ENCODE data around the gene HAO1.

HAO1 gene

DNA sequence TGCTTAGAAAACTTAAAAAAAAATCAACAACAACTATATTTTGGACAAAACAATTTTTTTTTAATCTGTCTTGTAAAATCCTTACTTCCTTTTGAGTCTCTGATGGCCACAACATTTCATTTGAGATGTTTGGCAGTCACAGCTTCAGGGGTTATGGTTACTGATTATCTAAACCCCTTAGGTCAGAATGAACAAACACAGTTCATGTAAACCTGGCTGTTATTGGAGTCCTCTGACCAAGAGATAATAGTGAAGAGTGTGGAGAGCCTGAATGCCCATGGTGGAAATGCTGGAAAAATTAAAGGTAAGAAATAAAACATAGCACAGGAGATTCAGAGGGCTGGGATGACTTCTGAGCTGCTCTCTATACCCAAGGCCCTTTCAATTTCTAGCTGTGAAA, 41.1 kb upstream of the HAO1 start:
- H3K27me3 ChIP-seq (ENCODE audit: insufficient read depth, low read length): no peaks in the 10 kb centered on the region
- no peaks in the 10 kb centered on the region for H3K4me1 ChIP-seq (ENCODE audit: control insufficient read depth in 1 of 2, insufficient read depth in 2 of 2, low read length in 2 of 2)
- H3K27ac ChIP-seq (ENCODE audit: low read depth, low read length): no peak overlapping the region
- no peak overlapping the region for H2BK5ac ChIP-seq (ENCODE audit: low read depth, low read length, poor library complexity)
- H3K23ac ChIP-seq (ENCODE audit: low read length): no peak overlapping the region
- no peaks in the 10 kb centered on the region for H3K79me2 ChIP-seq (ENCODE audit: control insufficient read depth, insufficient read depth, low read length, poor library complexity)
- peaks cover 3 to 4% of the 10 kb centered on the region in 2 experiments for H3K36me3 ChIP-seq (ENCODE audit: control insufficient read depth in 1 of 2, insufficient read depth in 2 of 2, low read length in 2 of 2)
- no peak overlapping the region for H2AFZ ChIP-seq (ENCODE audit: insufficient read depth, low read length, poor library complexity)
- H3K79me1 ChIP-seq (ENCODE audit: low read length): no peaks in the 10 kb centered on the region
- H2BK12ac ChIP-seq (ENCODE audit: low read length): no peak overlapping the region
- H3K14ac ChIP-seq (ENCODE audit: low read length): no peak overlapping the region
- H4K8ac ChIP-seq (ENCODE audit: low read depth, low read length): no peak overlapping the region
- no peak overlapping the region for H3K4ac ChIP-seq (ENCODE audit: low read depth, low read length)
- H2AK5ac ChIP-seq (ENCODE audit: low read length): no peak overlapping the region
- no peak overlapping the region for H3K4me3 ChIP-seq (ENCODE audit: low read depth, low read length)
- H3K9me3 ChIP-seq (ENCODE audit: insufficient read depth, low read depth, low read length): peaks cover 2% of the 10 kb centered on the region
- no peak overlapping the region for H3K4me2 ChIP-seq (ENCODE audit: low read length)
- H3K9ac ChIP-seq (ENCODE audit: low read length): no peak overlapping the region
- H4K12ac ChIP-seq (ENCODE audit: low read depth, low read length): no peak overlapping the region
- no peak for DNase-seq
- H3K18ac ChIP-seq (ENCODE audit: low read length): no peak overlapping the region
- no peak overlapping the region for H2BK120ac ChIP-seq (ENCODE audit: insufficient read depth, low read length, poor library complexity)
- no peak overlapping the region for H4K91ac ChIP-seq (ENCODE audit: low read depth, low read length)

DNA sequence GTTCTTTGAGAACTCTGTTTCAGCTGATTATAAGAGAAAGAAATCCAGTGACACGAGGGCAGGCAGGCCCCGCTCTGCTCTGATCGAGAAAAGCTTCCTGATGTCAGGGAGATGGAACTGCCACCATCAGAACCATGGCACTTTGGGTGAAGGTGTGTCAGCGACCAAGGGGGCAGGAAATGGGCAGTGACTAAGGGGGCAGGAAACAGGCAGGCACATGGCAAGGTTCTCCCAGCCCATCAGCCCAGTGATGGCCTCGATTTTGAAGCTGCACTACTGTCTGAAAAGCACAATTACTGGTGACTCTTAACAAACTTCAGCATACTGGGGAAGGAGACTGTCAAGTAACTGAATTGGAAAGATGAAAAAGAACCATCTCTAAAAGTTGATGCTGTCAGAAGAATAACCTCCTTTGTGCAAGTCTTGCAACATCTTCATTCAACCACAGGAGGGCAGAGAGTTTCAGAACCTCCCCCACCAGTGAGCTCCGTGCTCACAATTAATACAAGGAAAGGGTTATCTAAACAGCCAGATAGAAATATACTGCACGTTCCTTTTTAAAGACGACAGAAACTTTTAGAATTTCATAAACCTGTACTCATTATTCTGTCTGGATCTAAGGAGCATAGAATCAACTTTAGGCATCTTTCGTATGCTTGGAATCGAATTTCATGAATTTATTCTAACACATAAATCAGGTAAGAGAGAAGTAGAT, 40.2 kb upstream of the HAO1 start:
- H3K18ac ChIP-seq (ENCODE audit: low read length): no peak overlapping the region
- peaks cover 3 to 4% of the 10 kb centered on the region in 2 experiments for H3K36me3 ChIP-seq (ENCODE audit: control insufficient read depth in 1 of 2, insufficient read depth in 2 of 2, low read length in 2 of 2)
- H3K9ac ChIP-seq (ENCODE audit: low read length): no peak overlapping the region
- no peak overlapping the region for H2AK5ac ChIP-seq (ENCODE audit: low read length)
- peaks cover 4% of the 10 kb centered on the region for H3K9me3 ChIP-seq (ENCODE audit: insufficient read depth, low read depth, low read length)
- no peaks in the 10 kb centered on the region for H3K79me2 ChIP-seq (ENCODE audit: control insufficient read depth, insufficient read depth, low read length, poor library complexity)
- no peak overlapping the region for H3K27ac ChIP-seq (ENCODE audit: low read depth, low read length)
- no peak overlapping the region for H4K12ac ChIP-seq (ENCODE audit: low read depth, low read length)
- no peaks in the 10 kb centered on the region for H3K27me3 ChIP-seq (ENCODE audit: insufficient read depth, low read length)
- WGBS (ENCODE audit: extremely low coverage, insufficient coverage, insufficient read length): no CpG with 5 or more reads among the region's 10 CpGs
- no peak overlapping the region for H3K4me2 ChIP-seq (ENCODE audit: low read length)
- peak overlapping the region; percentile 57 for H3K4me3 ChIP-seq (ENCODE audit: low read depth, low read length)
- no peaks in the 10 kb centered on the region for H3K4me1 ChIP-seq (ENCODE audit: control insufficient read depth in 1 of 2, insufficient read depth in 2 of 2, low read length in 2 of 2)
- H3K4ac ChIP-seq (ENCODE audit: low read depth, low read length): no peak overlapping the region
- no peak overlapping the region for H4K91ac ChIP-seq (ENCODE audit: low read depth, low read length)
- no peak overlapping the region for H3K14ac ChIP-seq (ENCODE audit: low read length)
- H3K23ac ChIP-seq (ENCODE audit: low read length): peak overlapping the region; percentile 93
- H2BK12ac ChIP-seq (ENCODE audit: low read length): no peak overlapping the region
- H2BK120ac ChIP-seq (ENCODE audit: insufficient read depth, low read length, poor library complexity): no peak overlapping the region
- no peak overlapping the region for H4K8ac ChIP-seq (ENCODE audit: low read depth, low read length)
- no peak overlapping the region for H2BK5ac ChIP-seq (ENCODE audit: low read depth, low read length, poor library complexity)
- DNase-seq: peak in 1 of 2 donors; percentile 16
- no peak overlapping the region for H2AFZ ChIP-seq (ENCODE audit: insufficient read depth, low read length, poor library complexity)
- no peaks in the 10 kb centered on the region for H3K79me1 ChIP-seq (ENCODE audit: low read length)

DNA sequence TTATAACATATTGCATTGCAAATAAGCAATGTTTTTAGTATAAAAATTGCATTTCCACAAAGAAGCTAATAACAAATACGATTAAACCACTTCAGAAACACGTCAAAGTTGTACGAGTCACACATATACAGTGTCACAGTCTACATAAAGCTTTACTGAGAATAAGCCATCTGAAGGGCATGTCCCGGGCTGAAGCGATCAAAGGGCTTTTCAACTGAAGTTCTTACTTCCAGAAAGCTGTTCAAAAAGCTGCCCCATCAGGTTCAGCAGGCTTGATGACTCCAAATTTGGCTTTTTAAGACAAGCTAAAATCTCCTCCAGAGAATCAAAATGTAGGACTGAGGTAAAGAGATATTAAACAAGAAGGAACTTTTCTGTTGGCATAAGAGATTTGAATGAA, 37.5 kb upstream of the HAO1 start:
- no peak overlapping the region for H3K18ac ChIP-seq (ENCODE audit: low read length)
- H3K27me3 ChIP-seq (ENCODE audit: insufficient read depth, low read length): no peaks in the 10 kb centered on the region
- H2AK5ac ChIP-seq (ENCODE audit: low read length): no peak overlapping the region
- no peak overlapping the region for H3K4me3 ChIP-seq (ENCODE audit: low read depth, low read length)
- no peaks in the 10 kb centered on the region for H3K4me1 ChIP-seq (ENCODE audit: control insufficient read depth in 1 of 2, insufficient read depth in 2 of 2, low read length in 2 of 2)
- no peak overlapping the region for H4K91ac ChIP-seq (ENCODE audit: low read depth, low read length)
- H3K27ac ChIP-seq (ENCODE audit: low read depth, low read length): no peak overlapping the region
- no peak overlapping the region for H3K14ac ChIP-seq (ENCODE audit: low read length)
- no peaks in the 10 kb centered on the region for H3K79me2 ChIP-seq (ENCODE audit: control insufficient read depth, insufficient read depth, low read length, poor library complexity)
- H4K8ac ChIP-seq (ENCODE audit: low read depth, low read length): no peak overlapping the region
- H2BK12ac ChIP-seq (ENCODE audit: low read length): no peak overlapping the region
- no peak overlapping the region for H3K23ac ChIP-seq (ENCODE audit: low read length)
- no peak overlapping the region for H4K12ac ChIP-seq (ENCODE audit: low read depth, low read length)
- no peak overlapping the region for H3K4me2 ChIP-seq (ENCODE audit: low read length)
- H3K36me3 ChIP-seq (ENCODE audit: control insufficient read depth in 1 of 2, insufficient read depth in 2 of 2, low read length in 2 of 2): peaks cover 3 to 4% of the 10 kb centered on the region in 2 experiments
- no peak overlapping the region for H3K4ac ChIP-seq (ENCODE audit: low read depth, low read length)
- H3K9me3 ChIP-seq (ENCODE audit: insufficient read depth, low read depth, low read length): peaks cover 4% of the 10 kb centered on the region
- H2BK5ac ChIP-seq (ENCODE audit: low read depth, low read length, poor library complexity): no peak overlapping the region
- H3K79me1 ChIP-seq (ENCODE audit: low read length): no peaks in the 10 kb centered on the region
- H2AFZ ChIP-seq (ENCODE audit: insufficient read depth, low read length, poor library complexity): no peak overlapping the region
- WGBS (ENCODE audit: extremely low coverage, insufficient coverage, insufficient read length): no CpG with 5 or more reads among the region's 5 CpGs
- H3K9ac ChIP-seq (ENCODE audit: low read length): no peak overlapping the region
- DNase-seq: no peak
- H2BK120ac ChIP-seq (ENCODE audit: insufficient read depth, low read length, poor library complexity): no peak overlapping the region

DNA sequence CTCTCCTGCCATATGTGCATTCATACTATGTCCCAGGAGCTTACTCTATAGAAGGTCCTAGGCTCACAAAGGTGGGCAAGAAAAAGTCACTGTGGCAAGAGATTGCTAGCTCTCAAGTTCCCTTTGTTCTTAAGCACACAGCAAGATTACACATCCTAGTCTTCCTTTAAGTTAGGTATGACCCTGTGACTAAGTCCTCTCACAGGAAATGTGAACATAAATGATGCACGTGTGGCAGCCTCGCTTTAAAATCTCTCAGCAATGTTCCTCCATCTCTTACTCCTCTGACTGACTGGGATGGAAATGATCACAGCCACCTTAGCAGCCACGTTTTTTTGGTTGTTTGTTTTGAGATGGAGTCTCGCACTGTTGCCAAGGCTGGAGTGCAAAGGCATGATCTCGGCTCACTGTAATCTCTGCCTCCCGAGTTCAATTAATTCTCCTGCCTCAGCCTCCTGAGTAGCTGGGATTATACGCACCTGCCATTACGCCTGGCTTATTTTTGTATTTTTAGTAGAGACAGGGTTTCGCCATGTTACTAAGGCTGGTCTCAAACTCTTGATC, 35.7 kb upstream of the HAO1 start:
- Histone ChIP-seq H3K18ac (ENCODE audit: low read length) (no peak overlapping the region), H2BK120ac (ENCODE audit: insufficient read depth, low read length, poor library complexity) (no peak overlapping the region), H2AFZ (ENCODE audit: insufficient read depth, low read length, poor library complexity) (no peak overlapping the region), H4K8ac (ENCODE audit: low read depth, low read length) (no peak overlapping the region), H3K14ac (ENCODE audit: low read length) (no peak overlapping the region), H2BK12ac (ENCODE audit: low read length) (no peak overlapping the region), H2AK5ac (ENCODE audit: low read length) (no peak overlapping the region), H3K4me2 (ENCODE audit: low read length) (no peak overlapping the region), H3K4me1 (ENCODE audit: control insufficient read depth in 1 of 2, insufficient read depth in 2 of 2, low read length in 2 of 2) (no peaks in the 10 kb centered on the region), H3K4ac (ENCODE audit: low read depth, low read length) (no peak overlapping the region), H3K23ac (ENCODE audit: low read length) (no peak overlapping the region), H3K9me3 (ENCODE audit: insufficient read depth, low read depth, low read length) (peaks cover 4% of the 10 kb centered on the region), H4K91ac (ENCODE audit: low read depth, low read length) (no peak overlapping the region), H3K9ac (ENCODE audit: low read length) (no peak overlapping the region), H3K79me2 (ENCODE audit: control insufficient read depth, insufficient read depth, low read length, poor library complexity) (no peaks in the 10 kb centered on the region), H3K27me3 (ENCODE audit: insufficient read depth, low read length) (no peaks in the 10 kb centered on the region), H2BK5ac (ENCODE audit: low read depth, low read length, poor library complexity) (no peak overlapping the region), H3K79me1 (ENCODE audit: low read length) (no peaks in the 10 kb centered on the region), H3K27ac (ENCODE audit: low read depth, low read length) (no peak overlapping the region), H3K4me3 (ENCODE audit: low read depth, low read length) (no peak overlapping the region), H3K36me3 (ENCODE audit: control insufficient read depth in 1 of 2, insufficient read depth in 2 of 2, low read length in 2 of 2) (peaks cover 2% of the 10 kb centered on the region in 2 experiments), H4K12ac (ENCODE audit: low read depth, low read length) (no peak overlapping the region)
- WGBS (ENCODE audit: extremely low coverage, insufficient coverage, insufficient read length): no CpG with 5 or more reads among the region's 9 CpGs
- DNase-seq: no peak

Data from trophoblast cell (in vitro differentiated cells and primary cell).